ENCODE results near the gene GNAQ. TPM values are rescaled to one million over a fixed set of nuclear protein-coding genes. Genes with fewer than 3 reads are reported as not detected.

GNAQ gene
- total and polyA plus RNA-seq, 8 donors: 55.5 to 95.5 (median 62.8) TPM

- H3K9me3 ChIP-seq: no peaks in the 10 kb centered on the region
- intact Hi-C loops (cut with DNase I): no loop called here
- H3K4me3 ChIP-seq: no peak overlapping the region
- peaks cover 8 to 62% of the 10 kb centered on the region in 2 donors for H3K4me1 ChIP-seq
- DNase-seq: no peak
- no peaks in the 10 kb centered on the region for H3K27me3 ChIP-seq
- no peaks in the 10 kb centered on the region for H3K36me3 ChIP-seq
- ATAC-seq: no peak
- no peak overlapping the region for H3K27ac ChIP-seq
- TF ChIP-seq CTCF (IDR thresholded peaks at IDR 0.05): no peak
These were observed 41.7 kb downstream of the GNAQ start for GRCh38 chr9:77989909-77990308.

- TF ChIP-seq CTCF (IDR thresholded peaks at IDR 0.05): no peak
- no peaks in the 10 kb centered on the region for H3K27me3 ChIP-seq
- H3K4me3 ChIP-seq: no peak overlapping the region
- peaks cover 8 to 64% of the 10 kb centered on the region in 2 donors for H3K4me1 ChIP-seq
- no peaks in the 10 kb centered on the region for H3K9me3 ChIP-seq
- intact Hi-C loops (cut with DNase I): no loop called here
- H3K36me3 ChIP-seq: no peaks in the 10 kb centered on the region
- DNase-seq (no peak), ATAC-seq (no peak)
- H3K27ac ChIP-seq: peak overlapping the region in 1 of 2 donors; percentile 57
These were observed 42.2 kb downstream of the GNAQ start for GRCh38 chr9:77989458-77989857.

GRCh38 chr9:77988630-77989029, 43.0 kb downstream of the GNAQ start:
- Histone ChIP-seq H3K36me3 (no peaks in the 10 kb centered on the region), H3K27me3 (no peaks in the 10 kb centered on the region), H3K9me3 (no peaks in the 10 kb centered on the region), H3K4me1 (peaks cover 8 to 69% of the 10 kb centered on the region in 2 donors), H3K4me3 (no peak overlapping the region), H3K27ac (peak overlapping the region in 1 of 2 donors; percentile 57)
- intact Hi-C loops (cut with DNase I): no loop called here
- DNase-seq (no peak), ATAC-seq (no peak)
- TF ChIP-seq CTCF (IDR thresholded peaks at IDR 0.05): no peak

- Histone ChIP-seq H3K9me3 (no peaks in the 10 kb centered on the region), H3K4me3 (no peak overlapping the region), H3K4me1 (peaks cover 8 to 75% of the 10 kb centered on the region in 2 donors), H3K36me3 (no peaks in the 10 kb centered on the region), H3K27ac (peak overlapping the region in 1 of 2 donors; percentile 57), H3K27me3 (no peaks in the 10 kb centered on the region)
- ATAC-seq: no peak
- intact Hi-C loops (cut with DNase I): no loop called here
- DNase-seq: no peak
- no peak for TF ChIP-seq CTCF (IDR thresholded peaks at IDR 0.05)
These were observed 43.6 kb downstream of the GNAQ start for GRCh38 chr9:77987880-77988525.

GRCh38 chr9:77987081-77987656, 44.4 kb downstream of the GNAQ start:
- peak overlapping the region in 1 of 2 donors; percentile 57 for H3K27ac ChIP-seq
- H3K36me3 ChIP-seq: no peaks in the 10 kb centered on the region
- ATAC-seq (no peak), DNase-seq (no peak)
- H3K9me3 ChIP-seq: no peaks in the 10 kb centered on the region
- intact Hi-C loops (cut with DNase I): no loop called here
- no peak overlapping the region for H3K4me3 ChIP-seq
- H3K27me3 ChIP-seq: no peaks in the 10 kb centered on the region
- no peak for TF ChIP-seq CTCF (IDR thresholded peaks at IDR 0.05)
- H3K4me1 ChIP-seq: peaks cover 8 to 84% of the 10 kb centered on the region in 2 donors
